Hepatocyte (in vitro differentiated cells): ENCODE results near the gene BHLHE23.

ENCODE experiments used
- CTCF ChIP-seq: fragments of 200-600 bp; sonication (generic); IDR thresholded peaks from 2 replicates; pipeline ENCODE4 v1.5.1; 2016; ENCODE audit warnings: antibody characterized with exemption, mild to moderate bottlenecking; ENCODE audit not compliant: poor library complexity
- EZH2 ChIP-seq: fragments of 200-600 bp; sonication (generic); IDR thresholded peaks from 2 replicates; pipeline ENCODE4 v1.6.1; 2016; ENCODE audit warnings: antibody characterized with exemption, mild to moderate bottlenecking, borderline replicate concordance

GRCh38 chr20:62975812-62976508 is 30.8 kb downstream of the BHLHE23 start:
- TF ChIP-seq CTCF (no peak), EZH2 (no peak)
